LHCN-M2 (cell line): ENCODE results near the gene INPP4B. TPM values are rescaled to one million over a fixed set of nuclear protein-coding genes. Genes with fewer than 3 reads are reported as not detected.

Experiments
- DNase-seq: peaks from one replicate; pipeline ENCODE4 v3.0.0-alpha.2; 2012; ENCODE audit warnings: low read depth
- total RNA-seq: library from RNA; depleted of rRNA; stranded (reverse); fragments of >200 nt; gene quantifications from 2 replicates; pipeline ENCODE4 v1.2.3, GENCODE V29; 2014

The INPP4B gene
- total RNA-seq, 1 experiment from 2014 or later, result 23.0 TPM

DNA sequence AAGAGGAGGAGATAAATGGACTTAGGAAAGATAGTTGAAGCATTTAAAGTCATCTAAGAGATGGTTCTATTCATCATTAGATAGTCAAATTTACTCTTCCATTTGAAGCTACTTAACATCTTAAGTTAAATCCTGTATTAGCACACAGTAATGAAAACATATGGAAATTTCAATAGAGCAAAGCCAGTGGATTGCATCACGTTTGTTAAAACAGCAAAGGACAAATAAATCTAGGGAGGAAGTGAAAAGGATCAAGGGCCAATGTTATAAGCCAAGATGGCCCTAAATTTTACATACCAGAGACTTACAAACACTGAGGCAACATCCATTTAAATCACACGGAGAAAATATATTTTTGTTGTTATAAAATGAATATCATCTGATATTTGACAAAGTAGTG lies 602.8 kb downstream of the INPP4B start:
- DNase-seq, result no peak

DNA sequence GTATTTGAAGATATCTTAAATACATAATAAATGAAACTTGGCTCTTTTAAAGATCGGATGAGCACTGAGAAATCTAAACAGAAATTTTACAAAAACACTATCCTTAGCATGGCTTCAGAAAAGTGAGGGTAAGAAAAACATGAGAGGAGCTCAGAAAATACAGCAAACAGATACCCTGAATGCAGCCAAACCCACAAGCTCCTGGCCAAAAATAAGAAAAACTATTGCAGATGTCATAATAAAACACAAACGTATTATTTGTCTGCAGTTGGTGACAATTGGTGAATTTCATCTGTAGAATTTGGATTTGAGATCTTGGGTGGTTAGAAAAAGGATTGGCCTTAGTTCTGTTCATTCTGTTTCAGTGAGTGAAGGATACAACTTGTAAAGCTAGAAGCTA lies 603.9 kb downstream of the INPP4B start:
- no peak for DNase-seq

DNA sequence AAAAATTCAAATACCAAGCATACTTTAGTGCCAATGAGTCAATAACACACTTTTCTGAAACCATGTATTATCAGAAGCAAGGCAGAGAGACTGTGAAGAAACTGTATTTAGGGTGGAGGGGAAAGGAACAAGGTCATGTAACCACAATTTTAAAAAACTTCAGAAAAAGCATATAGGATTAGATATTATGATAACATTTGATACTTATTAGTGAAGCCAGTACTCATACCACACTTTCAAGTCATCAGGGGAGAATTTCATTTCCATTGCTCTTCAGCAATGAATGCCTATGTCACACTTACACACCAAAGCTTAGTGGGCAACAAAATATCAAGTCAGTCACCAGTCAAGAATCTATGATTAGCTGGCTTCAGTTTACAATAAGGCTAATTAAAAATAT lies 607.5 kb downstream of the INPP4B start:
- peak; percentile 55 for DNase-seq

DNA sequence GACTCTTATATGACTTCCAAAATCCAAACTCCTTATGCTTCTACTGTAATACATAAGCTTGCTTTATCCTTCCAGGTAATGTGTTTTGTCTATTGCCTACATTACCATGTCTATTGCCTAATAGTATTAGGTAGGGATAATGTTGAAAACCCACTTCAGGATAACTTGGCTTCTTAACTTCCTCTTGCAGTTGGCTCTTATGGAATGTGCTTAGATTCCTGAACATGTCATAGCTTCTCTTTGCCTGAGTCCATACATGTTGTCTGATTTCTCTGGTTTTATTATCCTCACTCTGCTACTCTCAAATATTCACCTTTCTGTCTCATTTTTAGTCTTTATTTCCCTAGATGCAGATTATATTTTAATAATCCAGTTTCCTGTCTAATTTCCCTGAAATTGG lies 609.8 kb downstream of the INPP4B start:
- DNase-seq, result no peak

DNA sequence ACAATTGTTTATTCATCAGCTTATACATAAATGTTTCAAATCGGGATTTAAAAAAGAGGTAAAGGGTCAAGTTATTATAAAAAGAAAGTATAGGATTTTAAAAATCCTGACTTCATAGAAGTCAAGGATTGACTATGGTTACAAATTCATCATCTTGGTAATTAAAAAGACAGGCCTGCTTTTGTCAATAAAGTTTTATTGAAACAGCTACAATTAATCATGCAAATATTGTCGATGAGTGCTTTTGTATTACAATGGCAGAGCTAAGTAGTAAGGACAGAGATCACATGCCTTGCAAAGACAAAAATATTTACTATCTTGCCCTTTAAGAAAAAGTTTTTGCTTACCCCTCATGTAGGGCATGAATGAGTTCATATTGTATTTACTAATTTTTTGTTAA lies 614.3 kb downstream of the INPP4B start:
- DNase-seq, result no peak

DNA sequence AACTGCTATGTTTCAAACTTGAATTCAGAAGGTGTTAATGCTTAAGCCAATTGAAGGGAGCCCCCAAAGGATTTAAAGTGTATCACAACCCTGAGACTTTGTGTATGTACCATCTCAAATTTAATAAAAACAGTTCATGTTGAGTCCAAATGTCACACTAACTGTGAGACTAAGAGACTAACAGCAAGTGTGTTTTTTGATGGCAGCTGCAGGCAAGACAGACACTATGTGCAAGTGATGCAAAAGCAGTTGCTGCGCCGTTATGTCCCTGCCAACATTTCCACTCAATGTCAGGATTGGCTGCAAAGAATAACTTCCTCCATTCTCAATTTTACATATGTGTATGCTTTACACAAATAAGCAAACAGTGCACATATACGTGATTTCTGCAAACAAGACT lies 615.1 kb downstream of the INPP4B start:
- DNase-seq, result no peak

DNA sequence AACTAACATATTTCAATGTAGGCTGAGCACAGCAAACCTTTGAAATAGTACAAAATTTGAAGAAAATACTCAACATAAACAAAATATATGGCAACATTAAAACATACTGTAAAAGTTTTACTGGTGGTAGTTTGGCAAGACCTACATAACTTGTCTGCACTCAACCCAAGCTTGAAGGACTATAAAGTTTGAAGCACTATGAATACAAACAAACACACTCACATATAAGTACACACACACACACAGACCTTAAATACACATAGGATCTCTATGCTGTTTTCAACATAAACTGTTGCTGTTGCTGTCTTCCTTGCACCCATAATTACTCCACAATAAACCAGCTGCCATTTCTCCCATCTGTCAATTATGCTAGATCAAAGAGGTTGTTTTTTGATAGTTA lies 620.1 kb downstream of the INPP4B start:
- DNase-seq, result no peak

DNA sequence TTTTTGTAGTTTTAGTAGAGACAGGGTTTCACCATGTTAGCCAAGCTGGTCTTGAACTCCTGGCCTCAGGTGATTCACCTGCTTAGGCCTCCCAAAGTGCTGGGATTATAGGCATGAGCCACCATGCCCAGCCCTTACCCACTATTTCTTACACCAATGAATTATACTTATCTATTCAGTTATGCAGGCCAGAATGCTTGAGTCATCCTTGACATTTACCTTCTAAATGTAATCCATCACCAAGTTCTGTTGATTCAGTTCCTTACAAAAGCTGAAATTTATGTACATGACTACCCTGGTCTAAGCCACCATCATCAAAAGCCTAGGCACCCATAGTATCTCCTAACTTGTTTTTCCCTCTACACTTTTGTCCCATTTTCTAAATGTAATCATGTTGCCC lies 624.0 kb downstream of the INPP4B start:
- no peak for DNase-seq

DNA sequence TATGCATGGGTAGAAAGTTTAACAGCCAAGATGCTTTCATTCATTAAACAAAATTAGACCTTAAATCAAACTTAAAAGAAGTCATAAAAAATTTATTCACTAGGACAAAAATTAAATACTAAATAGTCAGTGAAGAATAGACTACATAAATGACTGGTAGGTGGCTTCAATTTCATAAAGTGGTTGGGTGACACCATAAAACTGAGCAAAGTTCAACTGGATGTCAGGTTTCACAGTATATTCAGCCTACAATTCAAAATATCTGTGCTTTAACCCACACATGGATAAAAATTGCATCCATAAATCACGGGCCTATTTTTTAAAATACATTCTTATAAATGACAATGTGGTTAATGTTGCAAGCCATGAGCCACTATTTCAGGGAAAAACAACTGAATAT lies 627.4 kb downstream of the INPP4B start:
- DNase-seq, result no peak

DNA sequence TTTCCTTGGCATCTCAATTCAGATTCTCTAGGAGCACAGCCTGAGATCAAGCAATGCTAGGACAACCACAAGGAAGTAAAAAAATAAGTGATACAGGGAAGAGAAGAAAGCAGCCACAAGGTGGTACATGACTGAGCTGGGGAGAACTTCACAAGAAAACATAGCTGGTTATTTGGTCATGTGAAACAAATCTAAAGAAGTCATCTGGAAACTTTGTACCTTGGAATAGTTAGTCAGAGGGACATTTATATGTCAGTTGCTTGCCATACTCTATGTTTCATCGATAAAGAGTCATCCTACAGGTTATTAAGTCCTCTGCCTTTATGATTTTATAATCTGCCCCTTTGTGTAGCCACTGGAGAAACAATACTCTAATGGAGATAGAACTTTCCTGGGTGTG lies 634.7 kb downstream of the INPP4B start:
- no peak for DNase-seq

DNA sequence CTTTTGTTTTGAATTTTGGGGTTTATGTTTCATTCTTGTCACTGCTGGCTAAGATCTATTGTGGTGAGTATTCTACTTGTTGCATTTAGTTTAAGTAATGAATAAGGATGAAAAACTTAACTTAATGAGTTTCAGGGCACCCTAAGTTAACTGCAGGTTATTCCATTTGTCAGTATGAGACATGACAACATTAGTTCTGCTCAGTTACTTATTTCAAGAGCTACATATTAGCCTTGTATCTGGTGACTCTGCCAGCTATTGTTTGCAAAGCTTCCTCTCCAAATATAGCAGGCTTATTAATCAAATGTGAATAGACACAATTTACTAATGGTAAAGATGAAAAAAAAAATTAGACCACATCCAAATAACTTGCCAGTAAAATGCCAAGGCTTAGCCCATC lies 642.6 kb downstream of the INPP4B start:
- no peak for DNase-seq

DNA sequence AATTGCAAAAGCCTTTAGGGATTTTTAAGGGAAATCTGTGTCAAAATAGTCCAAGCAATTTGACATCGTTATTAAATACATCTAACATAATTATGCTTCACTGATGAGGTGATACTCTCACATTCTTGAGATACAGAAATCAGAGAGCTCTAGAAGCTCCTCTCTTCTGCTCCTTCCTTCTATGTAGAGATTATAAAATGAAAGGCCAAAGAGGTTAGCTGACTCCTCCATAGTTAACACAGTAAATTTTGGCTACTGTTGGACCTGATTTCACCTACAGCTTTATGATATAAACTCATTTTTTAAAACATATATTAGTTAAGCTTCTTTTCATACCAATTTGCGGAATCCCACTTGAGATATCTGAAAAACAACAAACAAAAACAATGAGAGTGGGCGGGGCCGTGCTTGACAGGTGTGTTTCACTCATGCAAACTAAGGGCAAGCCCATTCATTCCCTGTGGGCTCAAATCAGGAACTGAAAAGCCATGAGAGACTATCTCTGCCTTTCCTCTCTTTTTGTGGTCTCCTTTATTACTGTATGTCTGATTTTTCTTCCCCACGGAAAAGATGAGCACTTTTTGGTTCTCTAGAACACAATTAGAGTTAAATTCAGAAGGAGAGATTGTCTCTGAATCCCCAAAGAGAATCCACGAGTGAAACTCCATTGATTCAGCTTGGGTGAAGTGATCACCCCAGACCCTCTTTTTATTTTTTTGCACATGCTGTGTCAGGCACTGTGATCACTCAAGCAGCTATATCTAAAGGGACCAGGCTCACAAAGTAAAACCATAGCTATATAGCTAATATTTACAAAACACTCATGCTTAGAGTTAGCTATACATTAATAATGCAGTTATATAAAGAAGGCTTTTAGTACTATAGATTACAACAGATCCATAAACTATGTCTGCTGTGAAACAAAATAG lies 643.4 kb downstream of the INPP4B start:
- no peak for DNase-seq

DNA sequence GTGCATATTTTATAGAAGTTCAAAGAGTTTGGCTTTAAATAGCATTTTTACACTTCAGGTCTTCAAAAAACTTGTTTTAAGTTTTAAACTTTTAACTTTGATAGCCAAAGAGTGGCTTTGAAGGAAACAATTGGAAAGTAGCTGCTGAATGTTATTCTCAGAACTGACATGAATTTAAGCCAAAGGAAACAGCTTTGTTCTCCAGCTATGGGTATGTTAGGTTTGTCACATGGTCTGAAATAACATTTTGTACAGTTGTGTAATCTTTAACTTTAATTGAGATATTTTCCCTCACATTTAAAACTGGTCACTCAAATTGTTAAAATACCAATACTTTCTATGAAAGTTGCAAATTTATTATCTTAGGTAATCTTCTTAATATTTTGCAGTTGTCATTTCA lies 645.1 kb downstream of the INPP4B start:
- DNase-seq, result no peak

DNA sequence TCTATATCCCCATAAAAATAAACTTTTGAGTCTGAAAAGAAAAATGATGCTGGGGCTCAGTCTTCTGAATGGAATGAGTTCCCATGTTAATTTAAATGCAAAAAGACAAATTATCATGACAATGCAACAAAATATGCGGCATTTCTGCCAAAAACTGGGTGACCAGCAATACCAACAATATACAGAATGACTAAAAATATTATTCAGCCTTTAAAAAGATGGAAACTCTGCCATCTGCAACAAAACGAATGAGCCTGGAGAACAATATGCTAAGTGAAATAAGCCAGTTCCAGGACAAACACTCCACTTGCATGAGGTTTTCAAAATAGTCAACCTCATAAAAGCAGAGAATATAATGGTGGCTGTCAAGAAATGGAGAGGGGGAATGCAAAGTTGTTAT lies 651.2 kb downstream of the INPP4B start:
- DNase-seq, result no peak

DNA sequence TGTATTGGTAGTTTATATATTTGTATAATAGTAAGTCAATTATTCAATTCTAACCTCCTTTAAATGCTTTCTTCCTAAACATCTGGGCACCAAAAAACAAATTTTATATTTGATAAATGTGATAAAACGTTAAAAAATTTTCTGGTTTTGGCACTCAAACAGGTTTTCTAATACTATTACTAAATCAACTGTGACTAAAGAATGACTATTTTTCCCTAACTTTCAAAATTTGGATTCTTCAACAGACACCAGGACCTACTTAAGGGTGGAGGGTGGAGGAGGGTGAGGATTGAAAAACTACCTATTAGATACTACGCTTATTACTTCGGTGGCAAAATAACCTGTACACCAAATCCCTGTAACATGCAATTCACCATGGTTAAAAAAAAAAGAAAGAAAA lies 654.2 kb downstream of the INPP4B start:
- no peak for DNase-seq

DNA sequence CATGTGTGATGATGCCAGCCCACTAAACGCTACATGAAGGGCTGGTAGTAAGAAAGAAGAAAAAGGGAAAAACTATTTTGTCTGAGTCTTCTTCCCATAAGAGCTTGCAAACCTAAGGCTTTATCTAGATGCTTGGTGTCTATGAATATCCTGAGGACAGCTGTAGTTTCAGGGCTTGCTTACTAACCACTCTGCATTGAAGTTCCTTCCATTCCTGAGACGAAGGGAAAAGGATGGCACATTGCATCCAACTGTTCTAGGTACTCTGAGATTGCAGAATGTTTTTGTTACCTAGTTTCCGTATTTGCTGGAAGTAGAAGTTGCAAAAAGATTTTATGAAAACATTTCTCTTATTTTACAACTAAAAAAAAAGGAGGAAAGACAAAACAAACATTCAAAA lies 665.1 kb downstream of the INPP4B start:
- DNase-seq, result no peak

DNA sequence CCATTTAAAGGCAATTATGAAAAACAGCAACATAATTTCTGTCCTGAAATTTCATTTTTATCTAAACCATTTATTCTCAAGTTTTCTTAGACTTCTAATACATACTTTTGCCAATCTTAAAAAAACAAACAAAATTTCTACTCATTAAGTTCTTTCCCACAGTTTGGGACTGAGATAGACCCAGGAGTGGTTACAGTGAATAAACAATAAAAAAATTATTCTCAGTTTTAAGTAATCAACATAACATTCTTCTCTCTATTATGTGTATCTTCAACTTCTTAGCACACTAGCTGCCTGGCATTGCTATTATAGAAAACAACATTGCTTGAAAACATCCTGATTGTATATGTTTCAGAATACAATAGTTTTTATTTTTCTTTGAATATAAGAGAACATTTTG lies 676.9 kb downstream of the INPP4B start:
- no peak for DNase-seq

DNA sequence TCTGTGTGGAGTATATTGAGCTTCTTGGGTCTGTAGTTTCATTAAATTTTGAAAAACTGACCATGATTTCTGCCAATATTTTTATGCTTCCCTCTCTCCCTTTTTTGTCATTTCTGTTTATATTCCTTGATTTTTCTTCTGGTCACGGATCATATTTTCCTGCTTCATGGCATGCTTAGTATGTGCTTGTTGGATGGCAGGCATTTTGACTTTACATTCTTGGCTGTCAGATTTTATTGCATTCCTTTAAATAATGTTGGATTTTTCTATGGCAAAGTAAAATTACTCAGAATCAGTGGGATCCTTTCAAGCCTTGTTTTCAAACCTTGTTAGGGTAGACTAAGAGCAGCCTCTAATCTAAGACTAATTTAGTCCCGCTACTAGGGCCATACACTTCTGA lies 677.9 kb downstream of the INPP4B start:
- DNase-seq, result no peak

DNA sequence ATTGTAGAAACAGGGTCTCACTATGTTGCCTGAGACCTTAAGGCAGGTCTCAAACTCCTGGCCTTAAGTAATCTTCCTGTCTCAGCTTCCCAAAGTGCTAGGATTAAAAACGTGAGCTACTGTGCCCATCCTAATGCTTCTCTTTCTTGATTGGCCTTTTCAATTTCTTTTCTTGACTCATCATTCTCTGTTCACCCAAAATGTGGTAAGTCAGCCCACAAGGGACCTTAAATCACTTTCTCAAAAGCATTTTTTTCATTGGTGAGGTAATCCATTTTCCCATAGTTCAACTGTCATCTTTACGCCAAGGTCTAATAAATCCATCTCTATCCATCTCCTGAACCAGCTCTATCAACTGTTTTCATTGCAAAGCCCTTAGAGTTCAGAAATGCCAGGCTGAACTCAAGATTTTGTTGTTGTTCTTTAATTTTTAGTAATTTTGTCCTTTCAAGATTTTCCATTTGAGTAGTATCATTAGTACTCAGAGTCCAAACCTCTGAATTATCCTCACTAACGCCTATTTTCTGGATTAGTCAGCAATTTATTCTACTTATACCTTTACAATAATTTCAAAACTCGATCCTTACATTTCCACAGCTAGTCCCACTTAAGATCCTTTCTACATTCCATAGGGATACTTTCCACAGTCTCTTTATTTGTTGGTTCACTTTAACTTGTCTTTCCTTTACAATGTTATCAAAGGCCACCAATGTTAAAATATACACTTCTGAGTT lies 681.2 kb downstream of the INPP4B start:
- no peak for DNase-seq

DNA sequence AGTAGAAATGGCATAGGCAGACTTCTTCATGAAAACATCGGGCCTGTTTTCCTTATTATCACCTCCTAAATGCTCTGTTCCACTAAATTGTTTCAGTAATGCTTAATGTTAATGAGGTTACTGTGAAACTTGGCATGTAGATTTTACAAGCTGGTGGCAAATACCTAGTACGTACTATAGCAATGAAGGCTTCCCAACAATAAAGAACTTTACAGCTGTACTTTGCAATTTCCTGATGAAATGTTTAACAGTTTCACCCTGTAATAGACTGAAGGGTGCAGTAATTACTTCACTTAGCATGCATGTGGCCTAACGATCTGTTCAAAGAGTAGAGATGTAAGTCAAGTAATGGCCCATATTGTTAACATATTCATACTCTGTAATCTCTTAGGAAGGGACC lies 685.0 kb downstream of the INPP4B start:
- no peak for DNase-seq

DNA sequence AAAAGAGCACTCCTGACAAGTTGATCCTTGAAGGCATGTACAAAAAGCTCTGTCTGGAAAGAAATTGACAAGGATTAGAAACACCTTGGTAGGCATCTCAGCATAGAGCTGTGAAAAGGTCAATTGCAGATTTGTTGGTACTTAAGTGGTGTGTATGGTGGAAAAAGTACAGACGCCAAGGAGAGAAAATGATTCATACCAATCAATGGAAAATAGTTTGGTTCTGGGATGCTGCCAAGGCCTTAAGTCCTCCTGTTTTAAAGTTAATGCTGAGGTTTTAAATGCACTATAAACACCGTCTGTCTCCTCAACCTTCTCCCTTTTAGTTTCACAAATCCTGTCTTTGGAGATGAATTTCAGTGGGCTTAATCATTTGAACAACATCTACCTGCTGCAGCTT lies 685.6 kb downstream of the INPP4B start:
- DNase-seq, result no peak

DNA sequence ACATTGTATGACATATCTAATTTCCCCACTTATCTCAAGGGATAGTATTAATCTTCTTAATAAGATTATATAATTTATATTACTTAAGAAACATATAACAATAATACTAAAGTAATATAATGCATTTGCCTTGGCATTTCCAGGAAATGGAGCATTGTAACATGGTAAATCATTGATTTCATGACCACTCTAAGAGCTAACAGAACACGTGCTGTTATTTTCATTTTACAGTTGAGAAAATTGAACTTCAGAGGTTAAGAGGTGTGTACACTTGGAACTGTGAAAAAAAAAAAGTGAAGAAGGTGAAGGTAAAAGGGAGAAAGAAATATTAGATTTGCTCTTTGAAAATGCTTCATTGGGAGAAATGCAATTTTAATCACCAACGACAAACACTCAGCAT lies 687.1 kb downstream of the INPP4B start:
- no peak for DNase-seq

DNA sequence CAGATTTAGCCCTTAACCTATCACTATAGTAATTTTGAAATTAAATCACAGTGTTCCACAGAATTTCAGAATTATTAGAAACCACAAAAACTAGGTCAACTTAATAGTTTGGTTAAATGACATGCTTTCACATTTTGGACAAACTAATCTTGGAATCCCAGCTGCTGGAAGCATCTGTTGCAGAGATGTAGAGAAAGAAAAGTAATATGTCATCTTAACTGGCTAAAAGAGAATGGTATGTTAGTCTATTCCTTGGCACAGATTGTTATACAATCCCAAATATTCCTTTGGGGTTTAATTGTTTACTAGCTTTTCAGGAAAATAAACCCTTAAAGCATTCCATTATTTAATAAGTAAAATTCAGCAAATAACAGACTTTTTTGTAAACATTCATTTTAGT lies 689.8 kb downstream of the INPP4B start:
- DNase-seq, result peak; percentile 58
